GM04504 (cell line): ENCODE measurements around the gene DAB2.
A peak's percentile ranks its signal among the peaks of the same experiment; 100 is the strongest.
"Not testable (repeated sequence)": the region's sequence is repeated elsewhere in the genome, so short reads cannot be mapped to it uniquely, and the experiment has no call there.

Experiments
- DNase-seq: peaks from one replicate; pipeline ENCODE4 v3.0.0-alpha.2; 2012; ENCODE audit warnings: low read depth

The DAB2 gene

DNA sequence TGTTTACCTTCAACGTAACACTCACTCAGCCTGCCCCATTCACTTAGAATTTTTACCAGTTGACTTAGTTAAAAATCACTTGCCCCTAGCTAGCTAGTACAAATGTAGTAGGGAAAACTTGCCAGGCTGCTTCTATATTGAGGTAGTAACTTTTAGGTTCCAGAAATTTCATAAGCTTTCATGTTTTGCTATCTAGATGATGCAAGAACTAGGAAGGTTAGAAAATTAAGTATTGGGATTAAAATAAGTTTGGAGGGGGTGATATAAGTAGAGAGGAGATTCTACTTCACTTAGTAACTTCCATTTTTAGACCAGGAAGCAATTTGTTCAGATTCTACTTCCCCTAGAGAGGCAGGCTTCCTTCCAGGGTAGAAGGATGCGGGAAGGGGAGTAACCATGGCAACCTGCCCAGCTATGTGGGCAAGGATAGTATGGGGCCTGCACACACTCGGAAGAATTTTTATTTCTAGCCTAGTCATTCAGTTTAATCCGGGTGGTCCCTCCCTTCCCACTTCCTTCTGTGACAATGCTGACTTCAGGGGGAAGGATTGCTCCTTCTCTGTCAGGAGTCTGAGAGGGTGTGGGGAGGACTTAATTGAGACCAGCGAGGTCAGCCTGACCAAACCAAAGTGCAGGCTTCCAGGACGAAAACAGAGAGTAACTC is 4.2 kb downstream of the DAB2 start:
- DNase-seq, result peak; percentile 77

DNA sequence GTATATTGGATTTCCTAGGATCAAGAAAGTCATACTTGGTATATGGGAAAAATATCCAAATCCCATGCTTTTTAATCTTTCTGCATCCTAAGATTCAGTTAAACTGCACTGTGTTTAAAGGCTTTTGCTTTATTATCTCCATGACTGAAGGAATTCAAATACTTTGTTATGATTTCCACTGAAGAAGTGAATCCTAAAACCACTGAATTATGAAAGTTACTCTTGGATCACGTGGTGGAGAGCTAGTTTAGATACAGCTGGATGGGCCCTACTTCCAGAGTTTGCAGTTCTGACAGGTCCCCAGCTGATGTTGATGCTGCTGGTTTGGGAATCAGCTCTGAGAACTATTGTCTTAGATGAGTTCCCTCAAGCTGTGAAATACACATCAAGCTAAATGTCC is 5.0 kb downstream of the DAB2 start:
- DNase-seq, result no peak

DNA sequence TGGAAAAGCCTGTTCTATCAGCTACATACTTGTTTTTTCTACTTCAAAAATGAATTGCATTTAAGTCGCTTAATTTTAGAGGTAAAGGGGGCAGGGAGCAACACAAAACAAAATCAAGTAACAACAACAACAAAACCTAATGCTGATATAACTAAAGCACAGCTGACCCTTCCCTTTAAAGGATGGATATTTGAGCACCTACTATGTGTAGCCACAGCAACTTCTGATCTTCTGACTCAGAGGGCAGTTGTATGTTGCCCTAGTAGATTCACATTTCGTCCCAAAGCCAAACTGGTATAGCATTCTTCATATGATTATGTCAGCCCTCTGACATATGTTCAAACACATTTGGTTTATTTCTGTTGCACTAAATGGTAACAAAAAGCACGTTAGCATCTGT is 6.8 kb downstream of the DAB2 start:
- no peak for DNase-seq

DNA sequence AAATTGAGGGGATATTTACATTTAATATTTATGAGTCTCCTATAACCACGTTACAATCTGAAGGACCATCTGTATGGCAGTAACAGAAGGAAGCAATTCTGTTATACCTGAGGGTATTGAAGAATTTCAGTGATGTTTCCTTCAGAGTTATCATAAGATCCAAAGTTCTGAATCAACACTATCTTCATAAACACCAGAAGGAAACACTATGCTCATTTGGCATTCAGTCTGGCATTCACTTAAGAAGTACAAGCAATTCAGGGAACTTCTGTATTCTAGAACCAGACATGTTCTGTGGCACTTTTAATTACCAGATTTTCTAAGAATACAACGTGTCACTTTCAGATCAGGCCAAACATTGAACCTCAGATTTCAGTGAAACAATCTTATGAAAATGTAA is 9.6 kb downstream of the DAB2 start:
- DNase-seq, result no peak

DNA sequence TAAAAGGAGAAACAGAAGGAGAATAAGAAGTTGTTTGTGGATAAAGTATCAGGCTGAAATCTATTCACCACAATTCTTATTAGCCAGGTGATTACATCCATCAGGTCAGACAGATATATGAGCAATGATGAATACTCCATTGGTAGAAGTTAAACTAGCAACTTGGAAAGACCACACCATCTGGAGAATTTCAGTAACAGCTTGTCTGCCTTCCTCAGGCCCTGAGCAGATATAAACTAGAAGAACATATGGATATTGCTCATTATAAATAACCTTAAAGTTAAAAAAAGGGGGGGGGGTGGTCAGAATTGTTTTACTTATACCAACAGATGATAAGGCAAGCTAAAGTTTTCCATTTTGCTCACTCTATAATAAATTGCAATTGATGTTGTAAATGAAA is 10.4 kb downstream of the DAB2 start:
- no peak for DNase-seq

DNA sequence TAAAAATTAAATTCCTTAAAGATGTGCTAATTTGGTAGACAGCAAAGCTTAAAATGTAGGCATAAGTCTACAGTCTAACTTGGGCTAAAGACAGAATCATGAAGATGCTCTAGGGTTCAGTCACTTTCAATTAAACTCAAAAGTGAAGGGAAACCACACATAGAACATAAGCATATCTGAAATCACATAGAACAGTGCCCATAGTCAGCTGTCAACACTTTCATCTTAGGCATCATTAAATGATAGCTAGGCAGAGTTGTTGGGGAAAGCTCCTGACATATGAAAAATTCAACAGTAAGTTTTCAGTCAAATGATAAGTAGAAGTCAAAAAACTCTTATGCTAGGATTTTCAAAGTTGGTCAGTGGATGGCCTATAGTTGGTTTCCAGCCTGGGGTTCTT is 11.0 kb downstream of the DAB2 start:
- DNase-seq, result no peak

DNA sequence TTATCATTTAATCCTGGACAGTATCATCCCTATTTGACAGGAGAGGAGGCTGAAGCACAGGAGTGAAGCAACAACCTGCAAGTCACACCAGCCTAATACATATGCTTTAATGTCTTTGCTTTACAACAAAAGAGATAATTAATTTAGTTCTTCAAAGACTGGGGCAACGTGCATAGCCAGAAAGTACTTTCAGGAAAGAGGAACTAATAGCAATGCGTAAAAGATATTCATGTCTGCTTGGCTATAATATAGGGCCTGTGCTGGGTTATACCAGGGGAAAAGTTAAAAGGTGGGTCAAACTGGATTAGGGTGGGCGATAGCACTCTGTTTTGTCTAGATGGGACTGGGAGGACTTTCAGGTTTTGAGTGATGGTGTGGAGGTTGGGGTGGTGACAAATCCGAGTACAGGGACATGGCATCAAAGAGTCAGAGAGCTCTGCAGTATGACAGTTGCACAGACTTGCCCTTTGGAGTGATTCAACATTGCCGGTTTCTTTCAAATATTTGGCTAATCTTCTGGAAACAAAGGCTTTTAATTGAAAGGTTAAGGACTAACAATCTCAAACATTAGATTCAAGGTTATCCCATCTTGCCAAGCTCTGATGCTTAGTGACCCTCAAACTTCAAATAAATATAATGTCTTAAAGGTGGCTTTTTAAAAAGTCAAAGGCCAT is 11.9 kb downstream of the DAB2 start:
- no peak for DNase-seq

DNA sequence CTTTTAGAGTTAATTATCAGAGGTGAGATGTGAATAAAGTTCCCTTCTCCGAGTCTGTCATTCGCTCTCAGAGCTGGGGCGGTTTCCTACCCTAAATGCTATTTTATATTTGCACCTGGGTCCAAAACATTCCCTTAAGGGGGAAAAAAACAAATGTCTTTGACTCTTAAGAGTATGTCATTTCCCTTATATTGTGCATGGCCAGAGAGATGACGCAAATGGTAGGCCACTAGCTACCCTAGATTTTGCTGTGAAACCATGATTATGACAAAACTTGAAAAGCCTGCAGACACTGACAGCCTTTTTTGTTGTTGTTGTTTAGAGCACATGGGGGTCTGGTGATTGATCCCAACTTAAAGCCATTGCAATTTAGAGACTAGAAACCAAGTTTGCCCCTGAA is 12.8 kb downstream of the DAB2 start:
- no peak for DNase-seq

DNA sequence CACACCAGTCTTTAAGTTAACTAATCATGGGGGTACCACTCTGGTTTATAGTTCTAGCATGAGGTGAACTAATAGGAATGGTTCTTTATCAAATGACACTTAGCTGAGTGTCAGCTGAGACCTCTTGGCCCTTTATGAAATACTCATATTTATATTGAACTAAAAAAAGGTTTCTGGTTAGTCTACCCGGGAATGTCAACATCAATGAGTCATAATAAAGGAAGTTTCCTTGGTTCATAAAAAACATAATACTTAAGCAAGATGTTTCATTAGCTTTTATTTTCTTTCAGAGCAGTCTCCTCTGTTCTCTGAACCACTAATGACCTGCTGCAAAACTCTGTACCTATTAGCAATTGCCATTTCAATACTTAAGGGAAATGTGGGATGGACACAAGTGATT is 13.7 kb downstream of the DAB2 start:
- no peak for DNase-seq

DNA sequence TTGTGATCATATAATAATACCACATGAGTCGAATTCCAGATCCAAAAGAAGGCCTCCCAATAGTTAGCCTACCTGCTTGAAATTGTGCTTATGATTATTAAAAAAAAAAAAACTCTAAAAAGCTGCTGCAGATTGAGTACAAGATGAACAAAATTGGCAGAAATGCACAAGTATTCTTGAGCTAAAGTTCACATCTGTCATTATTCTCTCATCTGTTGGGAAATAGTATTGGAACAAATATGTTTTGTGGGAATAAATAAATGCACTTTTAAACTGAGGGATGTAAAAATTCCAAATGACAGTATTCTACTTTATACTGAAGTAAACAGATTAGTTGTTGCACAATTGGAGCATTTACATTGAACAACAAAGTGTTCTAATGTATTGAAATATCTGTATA is 15.7 kb downstream of the DAB2 start:
- no peak for DNase-seq

DNA sequence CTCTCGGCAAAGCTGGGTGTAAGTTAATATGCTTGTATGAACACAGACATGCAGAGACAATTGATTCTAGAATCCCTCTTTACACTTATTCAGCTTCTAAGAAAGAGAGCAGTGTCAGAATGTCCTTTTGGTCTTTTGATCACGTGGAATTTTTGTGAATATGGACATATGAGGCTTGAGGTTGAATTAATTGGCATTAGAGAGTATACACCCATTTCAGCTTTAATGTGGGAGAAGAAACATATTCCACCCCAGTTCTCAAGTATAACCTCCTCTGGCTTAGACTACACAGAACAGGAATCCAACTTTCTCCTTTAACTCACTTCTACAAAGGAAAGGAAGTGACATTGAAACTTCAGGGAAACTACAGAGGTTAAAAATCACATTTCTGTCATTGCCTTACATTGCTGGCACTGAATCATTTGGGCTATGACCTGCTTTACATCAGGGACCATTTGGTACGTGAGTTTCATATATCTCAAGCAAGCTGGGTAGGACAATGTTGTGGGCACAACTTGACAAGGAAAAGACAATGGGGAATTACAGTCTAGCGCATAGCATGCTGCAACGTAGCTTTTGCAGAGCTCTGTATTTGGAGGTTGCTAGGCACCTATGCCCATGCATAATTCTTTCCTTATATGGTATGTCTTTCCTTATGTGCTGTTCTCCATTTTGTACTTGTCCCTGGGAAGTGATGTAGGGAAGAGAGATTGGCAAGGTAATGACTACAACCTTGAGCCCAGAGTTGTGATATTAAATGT is 19.5 kb downstream of the DAB2 start:
- DNase-seq, result no peak

DNA sequence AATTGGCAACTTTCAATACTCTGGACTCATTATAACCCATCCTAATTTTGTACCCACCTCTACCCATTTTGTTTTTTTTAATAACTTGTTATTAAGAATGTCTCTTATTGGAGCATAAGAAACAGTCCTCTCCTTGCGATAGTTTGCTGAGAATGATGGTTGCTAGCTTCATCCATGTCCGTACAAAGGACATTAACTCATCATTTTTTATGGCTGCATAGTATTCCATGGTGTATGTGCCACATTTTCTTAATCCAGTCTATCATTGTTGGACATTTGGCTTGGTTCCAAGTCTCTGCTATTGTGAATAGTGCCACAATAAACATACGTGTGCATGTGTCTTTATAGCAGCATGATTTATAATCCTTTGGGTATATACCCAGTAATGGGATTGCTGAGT is 21.0 kb downstream of the DAB2 start:
- DNase-seq, result not testable (repeated sequence)

DNA sequence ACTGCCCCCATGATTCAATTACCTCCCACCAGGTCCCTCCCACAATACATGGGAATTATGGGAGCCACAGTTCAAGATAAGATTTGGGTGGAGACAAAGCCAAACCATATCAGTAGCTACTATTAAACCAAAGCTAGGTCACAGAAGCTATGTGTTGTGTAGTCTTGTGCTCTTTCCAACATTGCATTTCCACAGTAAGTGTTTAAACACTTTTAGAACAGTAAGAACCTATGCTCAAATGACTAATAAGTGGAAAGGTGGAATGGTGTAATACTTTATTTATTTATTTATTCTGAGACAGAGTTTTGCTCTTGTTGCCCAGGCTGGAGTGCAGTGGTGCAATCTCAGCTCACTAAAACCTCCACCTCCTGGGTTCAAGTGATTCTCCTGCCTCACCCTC is 22.6 kb downstream of the DAB2 start:
- DNase-seq, result not testable (repeated sequence)

DNA sequence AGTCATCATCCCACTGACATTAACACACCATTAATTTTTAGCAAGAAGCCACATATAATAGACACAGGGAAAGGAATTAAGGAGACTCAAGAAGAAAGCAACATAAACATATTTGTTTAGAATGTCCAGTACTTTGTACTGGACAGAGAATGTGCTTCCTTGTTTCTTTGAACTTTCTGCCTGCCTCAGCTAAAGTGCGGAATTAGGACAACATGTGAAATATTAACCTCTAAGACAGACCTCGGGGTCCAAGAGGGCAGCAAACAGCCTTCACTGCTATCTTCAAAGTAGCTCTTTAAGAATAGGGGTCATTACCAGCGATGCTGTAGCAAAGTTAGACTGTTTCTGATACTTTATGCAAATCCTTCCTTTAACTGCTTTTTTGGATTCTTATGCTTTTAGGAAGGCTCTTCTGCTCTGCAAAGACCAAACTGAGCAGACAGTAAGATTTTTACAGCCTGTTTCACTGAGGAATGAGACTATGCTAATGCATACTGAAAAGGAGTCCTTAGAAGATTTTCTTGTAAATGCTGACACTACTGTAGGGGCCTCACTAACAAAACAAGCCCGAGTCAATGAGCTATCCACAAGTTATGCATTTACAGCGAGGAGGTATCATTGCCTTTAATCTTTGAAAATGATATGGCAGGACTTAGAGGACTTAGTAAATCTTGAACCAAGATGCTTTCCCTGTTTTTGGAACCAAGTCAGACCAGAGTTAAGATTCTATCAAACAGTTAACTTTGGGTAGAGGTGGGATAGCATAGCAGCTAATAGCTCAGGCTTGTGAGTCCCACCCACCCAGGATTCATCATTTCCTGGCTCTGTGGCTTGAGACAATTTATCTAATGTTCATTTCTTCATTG is 23.8 kb downstream of the DAB2 start:
- no peak for DNase-seq

DNA sequence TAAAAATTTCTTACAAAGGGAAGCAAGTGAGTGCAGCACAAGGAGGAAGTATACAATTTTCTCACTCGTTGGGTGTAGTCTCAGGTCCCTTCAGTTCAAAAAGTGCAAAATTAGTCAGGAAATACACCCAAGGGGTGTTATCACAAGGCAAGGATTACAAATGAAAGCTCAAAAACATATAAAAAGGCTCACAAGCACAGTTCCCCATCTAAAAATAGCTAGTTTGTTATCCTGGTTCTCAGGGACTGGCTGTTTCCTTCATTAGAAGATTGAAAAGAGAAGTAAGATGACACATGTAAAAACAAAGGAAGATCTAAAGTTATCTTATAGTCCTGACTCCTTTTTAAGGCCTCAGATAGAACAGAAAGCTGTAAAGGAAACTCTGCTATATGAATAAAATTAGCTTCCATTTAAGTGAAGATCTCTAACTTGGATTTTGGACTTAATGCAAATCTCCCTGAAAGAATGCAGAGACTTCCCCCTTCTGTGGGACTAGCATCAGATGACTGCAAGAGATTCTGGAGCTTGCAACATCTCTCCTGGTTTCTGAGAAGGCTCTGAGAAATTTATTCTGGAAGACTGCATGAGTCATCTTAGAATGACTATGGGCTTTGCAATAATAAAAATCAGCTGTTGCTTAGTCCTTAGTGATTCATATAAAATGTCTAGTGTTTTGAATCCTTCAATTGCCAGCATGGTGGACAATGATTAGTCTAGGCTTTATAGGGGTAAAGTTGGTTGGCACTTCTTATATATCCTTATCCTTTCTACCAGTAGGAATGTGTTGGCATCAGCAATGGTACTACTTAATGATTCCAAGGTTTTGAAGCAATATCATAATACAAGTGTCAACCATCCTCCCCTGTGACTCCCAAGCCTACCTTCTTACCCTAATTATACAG is 25.4 kb downstream of the DAB2 start:
- peak; percentile 93 for DNase-seq

DNA sequence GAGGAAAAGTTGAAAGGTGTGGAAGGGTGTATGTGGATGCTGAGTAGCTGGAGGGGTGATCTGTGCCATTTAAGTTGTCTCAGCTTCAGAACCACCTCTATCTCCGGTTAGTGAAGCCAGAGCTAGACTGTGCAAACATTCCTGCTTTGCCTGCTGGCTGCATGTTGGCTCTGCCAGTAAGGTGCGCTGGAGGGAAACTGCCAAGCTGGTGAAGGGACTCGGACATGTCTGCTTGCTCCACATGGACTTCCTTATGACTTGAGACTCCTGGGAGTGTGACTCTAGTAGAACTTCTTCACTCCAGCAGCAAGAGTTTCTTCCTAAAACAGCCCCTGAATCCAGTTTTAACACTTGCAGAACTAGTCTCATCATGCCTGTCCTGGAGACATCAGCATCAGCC is 27.9 kb downstream of the DAB2 start:
- DNase-seq, result no peak

DNA sequence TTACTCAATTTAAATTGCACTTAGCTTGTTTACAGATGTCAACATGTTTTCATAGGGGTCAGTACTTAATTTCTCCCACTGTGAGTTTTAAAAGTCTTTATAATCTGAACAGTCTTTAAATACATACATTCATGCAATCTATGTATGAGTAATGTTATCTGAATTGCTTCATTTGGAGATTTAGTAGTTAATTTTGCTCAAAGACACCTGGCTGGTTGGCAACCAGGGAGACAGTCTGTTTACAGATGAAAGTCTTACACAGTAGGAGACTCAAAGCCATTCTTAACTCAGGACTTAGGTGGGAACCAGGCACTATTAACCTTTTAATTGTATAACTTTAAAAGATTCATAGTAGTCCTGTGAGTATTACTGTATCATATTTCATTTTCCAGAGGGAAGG is 29.3 kb downstream of the DAB2 start:
- no peak for DNase-seq

DNA sequence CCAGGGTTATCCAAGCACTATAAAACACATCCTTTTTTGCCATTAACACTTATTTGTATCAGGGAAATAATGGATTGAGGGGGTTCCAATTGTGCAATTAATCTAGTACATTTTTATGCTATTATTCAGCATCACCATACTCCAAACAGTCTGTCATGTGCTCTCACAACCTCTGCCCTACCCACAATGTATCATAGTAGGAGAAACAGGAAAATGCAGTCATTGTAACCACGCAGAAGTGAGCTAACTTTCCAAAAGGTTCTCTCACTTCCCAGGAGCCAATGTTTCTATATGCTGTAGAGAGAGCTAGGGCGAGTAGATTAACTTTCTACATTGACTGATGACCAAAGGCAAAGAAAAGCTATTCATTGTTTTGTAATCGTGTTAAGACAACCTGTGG is 29.8 kb downstream of the DAB2 start:
- DNase-seq, result peak; percentile 42

DNA sequence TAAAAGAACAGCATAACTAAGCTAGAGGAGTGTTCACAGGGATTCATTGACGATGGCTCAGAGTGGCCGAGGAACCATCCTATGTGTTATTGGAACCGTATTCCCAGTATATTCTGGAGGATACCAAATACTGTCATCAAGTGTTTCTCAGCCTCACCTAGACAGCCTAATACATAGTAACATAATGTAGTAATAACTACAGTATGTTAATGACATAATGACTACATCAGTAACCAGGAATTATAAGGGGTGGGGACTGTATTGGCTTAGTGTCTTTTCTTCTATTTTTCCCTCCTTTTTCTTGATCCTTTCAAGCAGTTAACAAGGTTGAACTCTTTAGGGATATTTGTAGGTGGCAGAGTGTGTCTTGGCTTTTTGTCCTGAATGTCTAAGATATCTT is 33.8 kb downstream of the DAB2 start:
- DNase-seq, result no peak

DNA sequence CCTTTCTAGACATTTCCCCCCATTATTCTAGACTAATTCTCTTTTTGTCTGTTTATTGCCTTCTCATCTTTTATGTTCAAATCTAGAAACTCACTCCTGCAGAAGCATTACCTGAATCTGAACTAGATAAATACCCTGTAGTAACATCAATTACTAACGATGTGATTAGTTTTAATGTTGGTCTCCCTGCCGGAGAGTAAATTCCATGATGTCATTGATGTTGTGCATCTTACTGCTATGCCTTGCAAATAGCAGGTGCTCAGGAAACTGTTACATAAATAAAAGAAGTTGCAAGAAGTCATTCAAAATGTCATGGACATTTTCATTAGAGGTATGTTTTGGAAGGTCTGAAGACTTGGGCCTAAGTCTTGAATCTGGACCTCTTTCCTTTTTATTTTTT is 37.5 kb downstream of the DAB2 start:
- no peak for DNase-seq

DNA sequence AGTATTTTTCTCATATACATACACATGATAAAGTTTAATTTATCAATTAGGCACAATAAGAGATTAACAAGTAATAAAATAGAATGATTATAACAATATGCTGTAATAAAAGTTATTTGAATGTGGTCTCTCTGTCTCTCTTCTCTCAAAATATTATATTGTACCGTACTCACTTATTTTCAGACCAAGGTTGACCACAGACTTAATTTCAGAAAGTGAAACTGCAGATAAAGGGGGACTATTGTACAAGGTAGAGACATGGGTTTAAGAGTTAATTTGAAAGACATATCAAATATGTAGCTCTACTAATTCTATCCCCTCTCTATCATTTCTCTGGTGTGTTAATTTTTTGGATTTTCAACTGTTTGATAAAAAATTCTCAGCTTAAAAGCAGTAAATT is 40.5 kb downstream of the DAB2 start:
- no peak for DNase-seq
